KOPT-K1 (cell line): ENCODE measurements around the gene PLA2G6.

ENCODE experiments used
- H3K27ac ChIP-seq: fragments of 200-600 bp; sonication (generic); 2 replicates; pipeline ENCODE4 v1.5.1; 2016; ENCODE audit warnings: antibody characterized with exemption, mild to moderate bottlenecking, low read depth, low read length; ENCODE audit not compliant: poor library complexity, severe bottlenecking
- H3K36me3 ChIP-seq: fragments of 200-600 bp; sonication (generic); 2 replicates; pipeline ENCODE4 v1.5.1; 2017; ENCODE audit warnings: antibody characterized with exemption, mild to moderate bottlenecking, low read length, moderate library complexity; ENCODE audit not compliant: insufficient read depth
- H3K9me3 ChIP-seq: fragments of 200-600 bp; sonication (generic); 2 replicates; pipeline ENCODE4 v1.5.1; 2017; ENCODE audit warnings: antibody characterized with exemption, low read length, mild to moderate bottlenecking; ENCODE audit not compliant: insufficient read depth, poor library complexity, severe bottlenecking

The PLA2G6 gene

DNA sequence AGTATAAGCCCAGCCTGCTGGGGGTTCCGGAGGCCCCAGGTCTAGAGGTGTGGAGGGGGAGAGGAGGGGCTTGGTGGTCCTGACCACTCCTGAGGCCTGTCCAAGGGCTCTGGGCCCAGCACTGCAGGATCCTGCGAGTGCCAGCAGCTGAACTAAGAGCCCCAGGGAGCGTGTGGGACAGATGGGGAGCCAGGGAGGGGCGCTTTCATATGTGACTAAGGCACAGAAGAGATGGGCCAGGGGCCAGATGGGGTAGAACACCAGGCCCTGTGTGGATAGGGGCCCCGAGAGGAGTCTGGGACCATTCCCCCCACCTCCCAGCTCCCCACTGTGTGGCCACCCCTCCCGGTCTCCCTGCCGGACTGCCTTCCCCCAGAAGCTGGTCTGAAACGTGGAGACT is 38.5 kb upstream of the PLA2G6 start:
- no peaks in the 10 kb centered on the region for H3K9me3 ChIP-seq
- no peak overlapping the region for H3K27ac ChIP-seq
- H3K36me3 ChIP-seq: peaks cover 12% of the 10 kb centered on the region; the same call in 1 of the 2 replicates

- peaks cover 10% of the 10 kb centered on the region; the same call in 1 of the 2 replicates for H3K36me3 ChIP-seq
- no peak overlapping the region for H3K27ac ChIP-seq
- no peaks in the 10 kb centered on the region for H3K9me3 ChIP-seq
Observed at GRCh38 chr22:38219632-38220031, 38.0 kb upstream of the PLA2G6 start.

DNA sequence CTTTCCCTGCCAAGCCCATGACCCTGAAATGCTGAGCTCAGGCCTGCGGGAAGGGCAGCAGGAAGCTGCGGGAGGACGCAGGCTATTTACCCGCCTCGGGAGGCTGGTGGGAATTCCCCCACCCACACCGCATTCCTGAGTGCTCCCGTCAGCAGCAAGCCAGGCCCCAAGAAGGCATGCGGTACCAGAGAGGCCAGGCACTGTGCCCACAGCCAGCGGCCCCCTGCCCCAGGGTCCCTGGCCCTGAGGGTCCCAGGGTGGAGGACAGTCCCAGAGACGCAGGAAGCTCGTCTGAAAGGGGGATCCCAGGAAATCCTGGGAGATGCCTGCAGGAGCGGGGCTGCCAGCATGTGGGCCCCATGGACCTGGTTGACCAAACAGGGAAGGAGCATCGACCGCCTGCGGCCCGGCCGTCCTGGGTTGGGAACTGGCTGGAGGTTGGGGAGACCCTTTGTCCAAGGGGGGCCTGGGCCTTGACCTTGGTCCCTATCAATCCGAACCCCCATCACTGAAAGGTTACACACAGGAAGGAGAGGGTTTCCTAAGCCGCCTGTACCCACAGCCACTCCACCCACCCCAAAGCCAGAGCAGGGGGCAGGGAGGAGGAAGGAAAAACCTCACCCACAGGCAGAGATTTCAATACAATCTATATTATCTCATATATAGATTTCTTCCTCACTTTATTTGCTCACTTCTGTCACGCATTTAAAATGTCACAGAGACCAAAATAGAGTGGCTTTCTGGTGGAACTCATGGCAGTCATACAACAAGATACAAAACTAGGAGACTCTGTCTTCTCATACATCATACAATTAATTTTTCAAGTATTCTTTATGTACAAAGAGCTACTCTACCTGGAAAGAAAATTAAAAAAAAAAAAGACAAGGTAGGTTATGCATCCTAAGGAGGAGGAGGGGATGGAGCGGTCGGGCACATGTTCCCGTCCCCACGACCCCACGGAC is 37.3 kb upstream of the PLA2G6 start:
- Histone ChIP-seq H3K9me3 (no peaks in the 10 kb centered on the region), H3K27ac (no peak overlapping the region), H3K36me3 (peaks cover 6% of the 10 kb centered on the region; the same call in 1 of the 2 replicates)

GRCh38 chr22:38215156-38216038 is 33.8 kb upstream of the PLA2G6 start:
- Histone ChIP-seq H3K27ac (no peak overlapping the region), H3K9me3 (no peaks in the 10 kb centered on the region)

GRCh38 chr22:38214302-38215056 is 32.8 kb upstream of the PLA2G6 start:
- no peak overlapping the region for H3K27ac ChIP-seq
- H3K9me3 ChIP-seq: no peaks in the 10 kb centered on the region
- H3K36me3 ChIP-seq: no peaks in the 10 kb centered on the region

More at GRCh38 chr22:38215156-38216038, 33.8 kb upstream of the PLA2G6 start:
- no peaks in the 10 kb centered on the region for H3K36me3 ChIP-seq

DNA sequence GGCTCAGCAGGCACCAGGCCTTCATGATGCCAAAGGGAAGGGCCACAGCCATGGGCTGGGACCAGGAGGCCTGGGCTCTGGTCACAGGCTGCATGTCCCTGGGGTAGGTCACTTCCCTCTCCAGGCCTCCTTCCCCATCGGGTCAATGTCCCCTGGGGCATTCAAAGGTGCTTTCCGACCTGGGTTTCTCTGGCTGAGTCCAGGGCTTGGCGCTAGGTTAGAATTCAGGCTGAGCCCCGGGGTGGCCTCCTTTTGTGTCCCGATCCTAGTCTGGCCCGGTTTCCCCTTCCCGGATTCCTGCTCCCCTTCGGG is 32.3 kb upstream of the PLA2G6 start:
- Histone ChIP-seq H3K9me3 (no peaks in the 10 kb centered on the region), H3K27ac (no peak overlapping the region), H3K36me3 (no peaks in the 10 kb centered on the region)

- H3K9me3 ChIP-seq: no peaks in the 10 kb centered on the region
- H3K36me3 ChIP-seq: no peaks in the 10 kb centered on the region
- H3K27ac ChIP-seq: no peak overlapping the region
Observed at GRCh38 chr22:38213319-38213989, 31.8 kb upstream of the PLA2G6 start.

- no peaks in the 10 kb centered on the region for H3K36me3 ChIP-seq
- no peak overlapping the region for H3K27ac ChIP-seq
- H3K9me3 ChIP-seq: no peaks in the 10 kb centered on the region
Observed at GRCh38 chr22:38212442-38212841, 30.8 kb upstream of the PLA2G6 start.

DNA sequence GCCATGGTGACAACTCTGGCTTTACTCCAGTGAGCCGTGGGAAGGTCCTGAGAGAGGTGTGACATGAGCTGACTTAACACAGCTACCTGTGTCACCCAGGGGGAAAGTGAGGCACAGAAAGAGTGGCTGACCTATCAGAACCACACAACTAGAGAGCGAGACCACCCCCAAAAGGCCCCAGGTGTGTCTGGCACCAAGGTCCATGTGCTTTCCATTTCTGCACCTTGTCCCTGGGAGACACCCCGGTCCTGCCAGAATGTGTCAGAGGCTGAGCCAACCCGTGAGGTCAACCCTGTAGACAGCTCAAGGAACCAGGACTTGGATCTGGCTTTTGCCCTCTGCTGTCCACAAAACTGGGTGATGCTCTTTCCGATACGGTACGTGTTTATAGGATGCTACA is 29.9 kb upstream of the PLA2G6 start:
- no peaks in the 10 kb centered on the region for H3K36me3 ChIP-seq
- no peak overlapping the region for H3K27ac ChIP-seq
- H3K9me3 ChIP-seq: no peaks in the 10 kb centered on the region

GRCh38 chr22:38208551-38208968 is 26.9 kb upstream of the PLA2G6 start:
- Histone ChIP-seq H3K27ac (no peak overlapping the region), H3K36me3 (no peaks in the 10 kb centered on the region)

DNA sequence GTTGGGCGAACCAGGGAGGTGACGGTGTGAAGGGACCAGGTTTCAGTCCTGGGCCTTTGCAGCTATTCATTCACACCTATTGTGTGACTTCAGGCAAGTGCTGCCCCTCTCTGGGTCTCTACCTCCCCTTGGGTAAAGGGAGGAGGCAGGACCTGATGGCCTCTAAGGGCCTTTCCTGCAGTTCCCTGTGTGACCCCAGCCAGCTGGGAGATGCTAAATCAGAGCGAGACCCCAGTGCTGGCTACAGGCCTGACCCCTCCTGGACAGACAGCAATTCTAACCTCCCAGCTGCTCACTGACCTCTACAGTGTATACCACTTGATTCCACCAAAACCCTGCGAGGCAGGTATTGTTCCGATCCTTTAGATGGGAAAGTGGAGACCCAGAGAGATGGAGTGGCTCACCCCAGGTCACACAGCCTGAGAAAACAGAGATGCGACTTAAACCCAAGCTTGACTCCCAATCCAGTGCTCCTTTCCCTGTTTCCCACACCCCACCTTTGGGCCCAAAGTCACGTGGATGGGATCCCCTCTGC is 26.3 kb upstream of the PLA2G6 start:
- Histone ChIP-seq H3K9me3 (no peaks in the 10 kb centered on the region), H3K27ac (no peak overlapping the region), H3K36me3 (no peaks in the 10 kb centered on the region)

More at GRCh38 chr22:38208551-38208968, 26.9 kb upstream of the PLA2G6 start:
- no peaks in the 10 kb centered on the region for H3K9me3 ChIP-seq

- Histone ChIP-seq H3K9me3 (no peaks in the 10 kb centered on the region), H3K27ac (no peak overlapping the region), H3K36me3 (no peaks in the 10 kb centered on the region)
Observed at GRCh38 chr22:38205261-38206128, 23.9 kb upstream of the PLA2G6 start.

DNA sequence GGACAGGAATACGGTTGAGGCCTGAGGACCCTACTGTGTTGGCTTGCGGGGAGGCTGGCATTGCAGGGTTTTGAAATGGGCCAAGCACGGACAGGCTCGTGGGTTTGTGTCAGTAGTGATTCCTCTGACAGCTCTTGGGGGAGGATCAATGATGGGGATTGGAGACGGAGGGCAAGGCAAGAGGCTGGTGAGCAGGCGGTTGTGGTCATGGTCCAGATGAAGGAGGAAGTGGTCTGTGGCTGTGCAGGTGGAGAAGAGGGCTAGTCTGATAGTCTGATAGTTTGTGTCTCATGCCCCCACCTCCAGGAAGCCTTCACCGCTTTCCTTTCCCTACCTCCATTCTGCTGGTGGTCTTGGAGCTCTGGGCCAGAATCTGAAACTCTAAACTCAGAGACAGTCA is 23.2 kb upstream of the PLA2G6 start:
- Histone ChIP-seq H3K9me3 (no peaks in the 10 kb centered on the region), H3K27ac (no peak overlapping the region), H3K36me3 (no peaks in the 10 kb centered on the region)
